HG02678 (cell line): Measurements from ENCODE around the gene MRNIP.
"Not testable (repeated sequence)": the region's sequence is repeated elsewhere in the genome, so short reads cannot be mapped to it uniquely, and the experiment has no call there.

ENCODE experiments used
- ATAC-seq: cut with Tn5 transposase; IDR thresholded peaks from one replicate; pipeline ENCODE4 v1.9.1; 2021; ENCODE audit warnings: mild to moderate bottlenecking, moderate library complexity; ENCODE audit not compliant: unreplicated experiment

MRNIP gene

DNA sequence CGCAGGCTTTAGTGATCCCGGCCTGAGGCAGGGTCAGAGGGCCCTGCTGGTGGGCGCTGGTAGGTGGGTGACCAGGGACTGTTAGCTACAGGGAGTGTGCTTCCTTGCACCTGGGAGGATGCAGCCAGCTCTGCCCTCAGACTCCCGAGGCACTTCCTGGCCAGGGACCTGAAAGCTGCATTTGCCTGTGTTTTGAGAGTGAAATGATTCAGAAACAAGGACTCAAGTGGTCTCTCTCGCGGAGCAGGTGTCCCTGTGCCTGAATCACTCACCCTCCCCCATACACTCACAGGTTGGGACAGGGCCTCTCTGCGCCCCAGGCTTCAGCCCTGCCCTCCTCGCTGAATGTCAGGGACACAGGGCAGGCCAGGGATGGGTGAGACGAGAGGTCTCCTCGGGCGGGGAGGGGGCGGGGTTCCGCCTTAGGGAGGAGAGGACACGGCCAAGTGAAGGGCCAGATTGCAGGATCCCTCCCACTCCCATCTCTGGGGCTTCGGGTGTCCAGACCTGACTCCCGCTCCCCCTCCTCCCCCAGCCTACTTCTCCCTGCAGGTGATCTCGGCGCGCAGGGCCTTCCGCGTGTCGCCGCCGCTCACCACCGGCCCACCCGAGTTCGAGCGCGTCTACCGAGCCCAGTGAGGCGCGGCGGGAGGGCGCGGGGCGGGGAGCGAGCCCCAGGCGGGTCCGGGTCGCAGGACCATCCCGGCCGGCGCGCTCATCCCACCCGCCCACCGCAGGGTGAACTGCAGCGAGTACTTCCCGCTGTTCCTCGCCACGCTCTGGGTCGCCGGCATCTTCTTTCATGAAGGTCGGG lies 63.4 kb downstream of the MRNIP start:
- ATAC-seq: no peak

DNA sequence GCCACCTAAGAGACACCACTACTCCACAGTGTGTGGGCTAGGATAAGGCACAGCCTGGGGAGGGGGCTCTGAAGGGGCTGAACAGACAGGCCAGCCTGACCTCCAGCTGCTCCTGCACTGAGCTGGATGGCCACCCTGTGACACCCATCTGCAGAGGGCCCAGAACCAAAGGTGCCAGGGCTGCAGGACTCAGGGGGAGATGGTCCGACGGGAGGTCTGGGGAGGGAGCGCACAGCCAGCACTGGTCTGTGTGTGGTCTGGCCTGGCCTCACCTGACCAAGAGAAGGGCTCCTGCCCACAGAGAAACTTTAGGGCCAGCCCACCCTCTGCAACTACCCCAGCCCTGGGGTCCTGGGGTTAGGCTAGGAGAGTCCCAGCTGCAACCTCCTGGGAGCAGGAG lies 64.0 kb downstream of the MRNIP start:
- ATAC-seq: no peak

DNA sequence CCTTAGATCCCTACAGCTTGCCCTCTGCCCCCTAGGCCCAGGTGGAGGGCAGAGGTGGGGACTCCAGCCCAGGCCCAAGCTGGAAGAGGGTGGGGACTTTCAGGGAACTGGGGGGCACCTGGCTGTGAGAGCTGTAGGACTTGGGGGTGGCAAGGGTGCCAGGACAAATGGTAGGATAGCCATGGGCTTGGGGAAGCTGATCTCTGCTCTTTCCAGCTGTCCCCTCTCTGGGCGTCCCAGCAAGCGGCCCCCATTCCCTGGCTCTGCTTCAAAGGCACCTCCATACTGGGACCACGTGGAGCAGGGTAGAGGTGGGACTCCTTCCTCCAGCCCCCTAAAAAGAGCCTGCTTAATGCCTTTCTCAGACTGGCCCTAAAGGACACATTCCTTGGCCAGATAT lies 64.4 kb downstream of the MRNIP start:
- no peak for ATAC-seq

DNA sequence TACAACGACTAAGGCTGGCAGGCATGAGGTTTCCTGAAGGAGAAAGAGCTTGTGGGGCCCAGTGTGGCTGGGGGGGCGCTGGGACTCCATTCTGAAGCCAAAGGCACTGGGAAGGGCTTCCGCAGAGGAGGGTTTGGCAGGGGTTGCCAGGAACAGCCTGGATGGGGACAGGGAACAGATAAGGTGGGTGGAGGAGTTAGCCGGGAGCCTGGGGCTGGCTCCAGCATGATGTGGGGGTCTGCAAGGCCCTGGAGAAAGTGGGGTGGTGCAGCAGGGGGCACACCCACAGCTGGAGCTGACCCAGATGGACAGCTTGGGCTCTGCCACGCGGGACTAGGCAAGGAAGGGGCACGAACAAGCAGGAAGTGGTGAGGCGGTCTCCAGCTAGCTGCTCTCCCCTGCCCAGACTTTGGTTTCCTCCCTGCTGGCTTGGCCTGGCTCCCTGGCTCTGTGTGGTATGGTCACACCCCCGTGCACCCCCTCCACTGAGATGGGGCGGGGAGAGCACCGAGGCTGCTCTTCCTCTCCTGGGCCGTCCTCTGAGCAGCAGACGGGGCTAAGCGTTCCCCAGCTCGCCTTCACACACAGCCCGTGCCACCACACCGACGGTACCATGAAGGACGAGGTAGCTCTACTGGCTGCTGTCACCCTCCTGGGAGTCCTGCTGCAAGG lies 65.0 kb downstream of the MRNIP start, which contains the start of gene LTC4S:
Gene LTC4S, plus strand, starts transcription at position 519 of the 672 bp plus-strand sequence. Its CDS starts 95 bp downstream, at position 614.
- ATAC-seq: peak; percentile 33

DNA sequence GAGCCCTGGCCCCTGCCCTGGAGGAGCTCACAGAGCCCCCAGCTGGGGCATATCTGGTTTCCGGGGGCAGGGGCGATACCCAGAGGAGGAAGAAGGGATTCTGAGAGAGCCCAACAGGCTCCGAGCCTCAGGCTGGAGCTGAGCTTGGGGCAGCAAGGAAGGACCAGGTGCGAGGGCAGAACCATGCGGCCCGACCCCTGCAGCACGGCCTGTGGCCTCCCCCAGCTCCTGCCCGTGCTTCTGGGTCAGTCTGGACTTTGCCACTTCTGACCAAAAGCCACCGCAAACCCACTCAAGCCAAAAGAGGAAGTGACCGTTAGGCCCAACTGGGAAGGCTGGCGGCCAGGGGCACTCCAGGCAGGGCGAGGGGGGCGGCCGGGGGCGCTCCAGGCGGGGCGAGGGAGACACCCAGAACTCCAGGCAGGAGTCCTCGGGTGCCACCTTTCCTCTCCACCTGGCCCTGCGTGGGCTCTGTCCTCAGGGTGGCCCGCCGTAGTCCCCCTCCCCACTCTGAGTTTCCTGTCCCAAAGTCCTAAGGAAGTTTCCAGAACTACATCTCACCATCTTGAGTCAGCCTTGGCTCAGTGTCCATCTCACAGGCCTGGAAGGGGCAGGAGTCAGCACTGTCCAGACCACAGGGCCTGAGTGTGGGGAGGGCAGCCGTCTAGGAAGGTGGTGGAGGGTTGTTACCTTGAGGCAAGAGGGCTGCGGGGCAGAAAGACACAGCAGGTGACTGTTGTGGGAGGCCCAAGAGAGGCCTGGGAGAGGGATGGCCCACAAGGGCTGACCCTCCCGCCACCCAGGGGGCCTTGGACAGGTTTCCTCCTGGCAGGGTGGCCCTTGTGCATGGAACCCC lies 65.8 kb downstream of the MRNIP start:
- ATAC-seq: no peak

DNA sequence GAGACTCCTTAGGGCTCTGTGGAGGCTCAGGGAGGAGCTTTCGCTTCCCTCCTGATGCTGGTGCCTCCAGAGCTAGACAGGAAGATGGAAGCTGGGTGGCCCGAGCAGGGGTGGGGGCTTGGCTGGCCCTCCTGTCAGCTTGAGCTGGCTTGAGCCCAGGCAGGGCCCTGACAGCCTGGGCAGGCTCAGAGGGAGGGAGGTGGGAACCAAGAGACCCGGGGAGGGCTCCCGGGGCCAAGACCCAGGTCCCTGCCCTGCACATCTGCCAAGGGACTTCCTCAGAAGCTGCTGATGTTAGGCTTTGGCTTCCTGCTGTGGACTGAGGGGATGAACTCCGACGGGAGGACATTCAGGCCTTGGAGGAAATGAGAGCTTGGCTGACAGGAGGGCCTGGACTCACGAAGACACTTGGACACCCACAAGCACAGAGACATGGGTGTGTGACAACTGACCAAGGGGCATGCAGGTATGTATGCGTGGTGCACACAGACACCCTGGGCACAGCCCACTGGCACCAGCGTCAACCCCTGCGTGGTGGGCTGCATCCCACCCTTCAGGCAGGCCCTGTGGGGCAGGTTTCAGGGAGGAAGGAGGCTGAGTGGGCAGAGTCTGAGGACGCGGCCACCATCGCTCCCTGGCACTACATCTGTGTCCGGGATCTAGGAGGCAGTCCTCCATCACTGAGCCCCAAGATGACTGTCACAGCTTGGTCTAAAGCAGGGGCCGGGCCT lies 66.6 kb downstream of the MRNIP start:
- no peak for ATAC-seq

DNA sequence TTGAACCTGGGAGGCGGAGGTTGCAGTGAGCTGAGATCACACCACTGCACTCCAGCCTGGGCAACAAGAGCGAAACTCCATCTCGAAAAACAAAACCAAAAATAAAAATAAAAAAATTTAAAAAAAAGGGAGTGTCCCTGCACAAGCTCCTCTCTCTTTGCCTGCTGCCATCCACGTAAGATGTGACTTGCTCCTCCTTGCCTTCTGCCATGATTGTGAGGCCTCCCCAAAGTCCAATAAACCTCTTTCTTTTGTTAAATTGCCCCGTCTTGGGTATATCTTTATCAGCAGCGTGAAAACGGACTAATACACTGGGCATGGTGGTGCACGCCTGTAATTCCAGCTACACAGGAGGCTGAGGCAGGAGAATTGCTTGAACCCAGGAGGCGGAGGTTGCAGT lies 69.3 kb downstream of the MRNIP start:
- ATAC-seq: not testable (repeated sequence)

DNA sequence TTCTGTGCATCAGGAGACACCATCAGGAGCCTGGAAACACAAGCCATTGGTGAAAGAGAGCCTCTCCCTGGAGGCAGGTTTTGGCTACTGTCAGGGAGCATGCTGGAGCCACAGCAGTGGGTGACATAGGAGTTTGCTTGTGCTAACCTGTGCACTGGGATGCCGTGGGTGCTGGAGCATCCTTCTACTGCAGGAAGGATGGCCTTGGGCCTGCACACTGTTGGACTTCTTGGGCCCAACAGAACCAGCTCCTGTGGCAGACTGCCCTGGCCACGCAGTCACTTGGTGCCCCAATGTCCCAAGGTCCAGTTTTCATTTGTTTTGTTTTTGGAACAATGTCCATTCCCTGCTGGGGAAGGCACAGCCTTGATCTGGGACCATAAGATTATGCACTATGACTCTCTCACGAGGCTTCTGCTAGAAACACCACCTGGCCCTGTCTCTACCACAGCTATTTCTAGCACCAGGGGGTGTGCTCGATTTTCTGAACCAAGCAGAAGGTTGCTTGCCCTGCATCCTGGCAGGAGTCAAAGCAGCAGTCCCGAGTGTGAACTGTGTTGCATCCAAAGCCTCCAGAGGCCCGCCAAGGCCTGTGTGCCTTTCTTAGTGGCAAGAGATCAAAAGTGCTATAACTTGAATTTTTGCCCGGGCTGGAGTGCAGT lies 70.3 kb downstream of the MRNIP start:
- no peak for ATAC-seq
